Mesendoderm (in vitro differentiated cells): ENCODE measurements around the gene C1D.

Experiments
- DNase-seq: peaks from one replicate; pipeline ENCODE4 v3.0.0; 2013
- H2AK5ac ChIP-seq: 2 replicates; pipeline ENCODE4 v1.6.1; 2013; ENCODE audit warnings: low read length, inconsistent platforms
- H2BK120ac ChIP-seq: 2 replicates; pipeline ENCODE4 v1.6.1; 2013; ENCODE audit warnings: low read depth, mild to moderate bottlenecking, low read length, moderate library complexity, mixed read lengths
- H2BK15ac ChIP-seq: replicated peaks from 2 replicates; pipeline ENCODE4 v1.6.1; 2013; ENCODE audit warnings: low read depth, mild to moderate bottlenecking, moderate library complexity
- H2BK5ac ChIP-seq: 2 replicates; pipeline ENCODE4 v1.6.1; 2013; ENCODE audit warnings: low read length, inconsistent platforms
- H3K18ac ChIP-seq: 2 replicates; pipeline ENCODE4 v1.6.1; 2013; ENCODE audit warnings: mild to moderate bottlenecking, low read length, mixed read lengths
- H3K23ac ChIP-seq: one replicate; pipeline ENCODE4 v1.6.1; 2013; ENCODE audit warnings: low read length
- H3K27ac ChIP-seq: 2 replicates; pipeline ENCODE4 v1.5.1; 2013; ENCODE audit warnings: low read depth, mild to moderate bottlenecking, inconsistent platforms, low read length, moderate library complexity
- H3K27me3 ChIP-seq: 2 replicates; pipeline ENCODE4 v1.6.1; 2013; ENCODE audit warnings: low read length, control low read depth, mild to moderate bottlenecking, inconsistent platforms; ENCODE audit not compliant: insufficient read depth, poor library complexity
- H3K36me3 ChIP-seq: 2 replicates; pipeline ENCODE4 v1.6.1; 2013; ENCODE audit warnings: low read length, inconsistent platforms; ENCODE audit not compliant: control insufficient read depth, insufficient read depth
- H3K4ac ChIP-seq: one replicate; pipeline ENCODE4 v1.6.1; 2013; ENCODE audit warnings: low read depth, mild to moderate bottlenecking, low read length, moderate library complexity
- H3K4me1 ChIP-seq: 2 replicates; pipeline ENCODE4 v1.6.1; 2013; ENCODE audit warnings: low read depth, low read length, inconsistent platforms; ENCODE audit not compliant: control insufficient read depth
- H3K4me2 ChIP-seq: 2 replicates; pipeline ENCODE4 v1.6.1; 2013; ENCODE audit warnings: low read length
- H3K4me3 ChIP-seq: 2 replicates; pipeline ENCODE4 v1.5.1; 2013; ENCODE audit warnings: mild to moderate bottlenecking, low read length
- H3K56ac ChIP-seq: one replicate; pipeline ENCODE4 v1.6.1; 2013; ENCODE audit warnings: low read length
- H3K79me1 ChIP-seq: 2 replicates; pipeline ENCODE4 v1.6.1; 2013; ENCODE audit warnings: low read length, inconsistent platforms
- H3K79me2 ChIP-seq: 2 replicates; pipeline ENCODE4 v1.6.1; 2013; ENCODE audit warnings: mild to moderate bottlenecking, low read length; ENCODE audit not compliant: control insufficient read depth, insufficient read depth
- H3K9ac ChIP-seq: 2 replicates; pipeline ENCODE4 v1.6.1; 2013; ENCODE audit warnings: low read length, inconsistent platforms
- H4K5ac ChIP-seq: one replicate; pipeline ENCODE4 v1.6.1; 2013; ENCODE audit warnings: low read length
- H4K8ac ChIP-seq: one replicate; pipeline ENCODE4 v1.6.1; 2013; ENCODE audit warnings: low read depth, mild to moderate bottlenecking, control low read depth, low read length, moderate library complexity
- WGBS: extraction: QIAGEN DNeasy Blood & Tissue Kit; methylation state at CpG from one replicate; pipeline ENCODE4 v1.1.7; 2013; ENCODE audit warnings: low lambda C conversion rate, missing lambda C conversion rate; ENCODE audit not compliant: insufficient coverage; ENCODE audit errors: extremely low coverage; 5-methylcytosine and 5-hydroxymethylcytosine counted together

C1D gene

GRCh38 chr2:68093634-68094033 is 30.8 kb upstream of the C1D start:
- no CpG with 5 or more reads among the region's 2 CpGs for WGBS

GRCh38 chr2:68091439-68092034 is 28.7 kb upstream of the C1D start:
- Histone ChIP-seq H3K27ac (no peak overlapping the region), H3K4me2 (no peak overlapping the region), H2BK15ac (no peak overlapping the region), H2BK120ac (no peak overlapping the region), H2BK5ac (no peak overlapping the region), H3K79me2 (no peaks in the 10 kb centered on the region), H3K23ac (no peak overlapping the region), H3K56ac (no peak overlapping the region), H3K9ac (no peak overlapping the region), H4K5ac (no peak overlapping the region), H3K4me3 (no peak overlapping the region), H3K27me3 (no peaks in the 10 kb centered on the region), H4K8ac (no peak overlapping the region), H3K4ac (no peak overlapping the region), H3K36me3 (no peaks in the 10 kb centered on the region), H3K18ac (no peak overlapping the region), H2AK5ac (no peak overlapping the region), H3K4me1 (no peaks in the 10 kb centered on the region), H3K79me1 (no peaks in the 10 kb centered on the region)
- DNase-seq: no peak
- no CpG with 5 or more reads among the region's 2 CpGs for WGBS

More at GRCh38 chr2:68093634-68094033, 30.8 kb upstream of the C1D start:
- no peaks in the 10 kb centered on the region for H3K27me3 ChIP-seq
- H3K4me3 ChIP-seq: no peak overlapping the region
- H2BK120ac ChIP-seq: no peak overlapping the region
- DNase-seq: no peak
- H3K9ac ChIP-seq: no peak overlapping the region
- H2AK5ac ChIP-seq: no peak overlapping the region
- H2BK5ac ChIP-seq: no peak overlapping the region
- no peak overlapping the region for H4K8ac ChIP-seq
- H3K27ac ChIP-seq: no peak overlapping the region
- no peak overlapping the region for H3K56ac ChIP-seq
- H3K36me3 ChIP-seq: no peaks in the 10 kb centered on the region
- H3K23ac ChIP-seq: no peak overlapping the region
- H3K79me1 ChIP-seq: no peaks in the 10 kb centered on the region
- no peak overlapping the region for H3K4ac ChIP-seq
- no peaks in the 10 kb centered on the region for H3K79me2 ChIP-seq
- no peak overlapping the region for H2BK15ac ChIP-seq
- no peaks in the 10 kb centered on the region for H3K4me1 ChIP-seq
- H3K4me2 ChIP-seq: no peak overlapping the region
- no peak overlapping the region for H4K5ac ChIP-seq
- H3K18ac ChIP-seq: no peak overlapping the region

GRCh38 chr2:68089961-68090360 is 27.2 kb upstream of the C1D start:
- no peak overlapping the region for H4K8ac ChIP-seq
- H3K36me3 ChIP-seq: no peaks in the 10 kb centered on the region
- no peak overlapping the region for H2BK120ac ChIP-seq
- H3K79me2 ChIP-seq: no peaks in the 10 kb centered on the region
- no peaks in the 10 kb centered on the region for H3K79me1 ChIP-seq
- H3K4me1 ChIP-seq: no peaks in the 10 kb centered on the region
- H3K9ac ChIP-seq: no peak overlapping the region
- H3K4ac ChIP-seq: no peak overlapping the region
- H4K5ac ChIP-seq: no peak overlapping the region
- no peak overlapping the region for H3K4me2 ChIP-seq
- no peak overlapping the region for H3K56ac ChIP-seq
- no peak overlapping the region for H3K23ac ChIP-seq
- H2BK5ac ChIP-seq: no peak overlapping the region
- no peak for DNase-seq
- no peak overlapping the region for H3K18ac ChIP-seq
- no peaks in the 10 kb centered on the region for H3K27me3 ChIP-seq
- H2AK5ac ChIP-seq: no peak overlapping the region
- WGBS: no CpG with 5 or more reads among the region's 1 CpG
- no peak overlapping the region for H3K27ac ChIP-seq
- no peak overlapping the region for H3K4me3 ChIP-seq
- no peak overlapping the region for H2BK15ac ChIP-seq

GRCh38 chr2:68088940-68089339 is 26.1 kb upstream of the C1D start:
- no peak overlapping the region for H3K18ac ChIP-seq
- WGBS: no CpG with 5 or more reads among the region's 2 CpGs
- H2BK15ac ChIP-seq: no peak overlapping the region
- H2BK120ac ChIP-seq: no peak overlapping the region
- no peak overlapping the region for H2AK5ac ChIP-seq
- H3K4ac ChIP-seq: no peak overlapping the region
- no peaks in the 10 kb centered on the region for H3K79me2 ChIP-seq
- H3K23ac ChIP-seq: no peak overlapping the region
- H2BK5ac ChIP-seq: no peak overlapping the region
- H3K9ac ChIP-seq: no peak overlapping the region
- no peak overlapping the region for H3K4me3 ChIP-seq
- H3K4me2 ChIP-seq: no peak overlapping the region
- no peak overlapping the region for H3K56ac ChIP-seq
- no peak for DNase-seq
- no peaks in the 10 kb centered on the region for H3K79me1 ChIP-seq
- H3K4me1 ChIP-seq: no peaks in the 10 kb centered on the region
- H3K27me3 ChIP-seq: no peaks in the 10 kb centered on the region
- H4K8ac ChIP-seq: no peak overlapping the region
- H4K5ac ChIP-seq: no peak overlapping the region
- no peak overlapping the region for H3K27ac ChIP-seq
- H3K36me3 ChIP-seq: no peaks in the 10 kb centered on the region

- H3K4me2 ChIP-seq: no peak overlapping the region
- H2BK15ac ChIP-seq: no peak overlapping the region
- no peak overlapping the region for H3K9ac ChIP-seq
- H3K4me1 ChIP-seq: no peaks in the 10 kb centered on the region
- H2AK5ac ChIP-seq: no peak overlapping the region
- H4K5ac ChIP-seq: no peak overlapping the region
- H3K27me3 ChIP-seq: no peaks in the 10 kb centered on the region
- no peaks in the 10 kb centered on the region for H3K36me3 ChIP-seq
- H3K18ac ChIP-seq: no peak overlapping the region
- no peak overlapping the region for H3K27ac ChIP-seq
- no peak overlapping the region for H3K4me3 ChIP-seq
- no peak overlapping the region for H2BK5ac ChIP-seq
- H4K8ac ChIP-seq: no peak overlapping the region
- H3K4ac ChIP-seq: no peak overlapping the region
- H3K56ac ChIP-seq: no peak overlapping the region
- no peaks in the 10 kb centered on the region for H3K79me1 ChIP-seq
- no CpG with 5 or more reads among the region's 4 CpGs for WGBS
- H3K23ac ChIP-seq: no peak overlapping the region
- DNase-seq: no peak
- H2BK120ac ChIP-seq: no peak overlapping the region
- H3K79me2 ChIP-seq: no peaks in the 10 kb centered on the region
These were observed 23.4 kb upstream of the C1D start for GRCh38 chr2:68086166-68086565.

GRCh38 chr2:68083346-68083745 is 20.5 kb upstream of the C1D start:
- no peaks in the 10 kb centered on the region for H3K27me3 ChIP-seq
- no peaks in the 10 kb centered on the region for H3K79me2 ChIP-seq
- no peak overlapping the region for H2BK5ac ChIP-seq
- H2BK120ac ChIP-seq: no peak overlapping the region
- H2AK5ac ChIP-seq: no peak overlapping the region
- H2BK15ac ChIP-seq: no peak overlapping the region
- DNase-seq: no peak
- H4K5ac ChIP-seq: no peak overlapping the region
- no CpG with 5 or more reads among the region's 1 CpG for WGBS
- no peaks in the 10 kb centered on the region for H3K79me1 ChIP-seq
- H3K9ac ChIP-seq: no peak overlapping the region
- H3K56ac ChIP-seq: no peak overlapping the region
- no peak overlapping the region for H3K23ac ChIP-seq
- no peak overlapping the region for H4K8ac ChIP-seq
- H3K4me1 ChIP-seq: no peaks in the 10 kb centered on the region
- H3K4me3 ChIP-seq: no peak overlapping the region
- H3K27ac ChIP-seq: no peak overlapping the region
- no peak overlapping the region for H3K18ac ChIP-seq
- H3K4me2 ChIP-seq: no peak overlapping the region
- no peak overlapping the region for H3K4ac ChIP-seq
- H3K36me3 ChIP-seq: no peaks in the 10 kb centered on the region
